Astrocyte (in vitro differentiated cells and primary cell): Measurements from ENCODE around the gene DUSP10.

Source experiments
- CTCF ChIP-seq: IDR thresholded peaks from 2 replicates; pipeline ENCODE4 v1.5.1; 2011; ENCODE audit warnings: low read depth, mild to moderate bottlenecking, inconsistent platforms, low read length, moderate library complexity; ENCODE audit not compliant: insufficient read depth
- EZH2 ChIP-seq: IDR thresholded peaks from 2 replicates; pipeline ENCODE4 v1.6.1; 2012; ENCODE audit warnings: mild to moderate bottlenecking, low read length, inconsistent platforms; ENCODE audit not compliant: insufficient read depth

- no peak for TF ChIP-seq CTCF
- TF ChIP-seq EZH2, result no peak
Observed at GRCh38 chr1:221691261-221691660, 50.6 kb downstream of the DUSP10 start.
